GM21526 (cell line): ENCODE results near the gene FAM89B.
A peak's percentile ranks its signal among the peaks of the same experiment; 100 is the strongest.

Experiments
- ATAC-seq: cut with Tn5 transposase; IDR thresholded peaks from one replicate; pipeline ENCODE4 v1.9.1; 2021; ENCODE audit warnings: moderate library complexity; ENCODE audit not compliant: unreplicated experiment, low FRiP score

FAM89B gene

GRCh38 chr11:65609229-65609628, 36.9 kb downstream of the FAM89B start:
- ATAC-seq, result no peak

DNA sequence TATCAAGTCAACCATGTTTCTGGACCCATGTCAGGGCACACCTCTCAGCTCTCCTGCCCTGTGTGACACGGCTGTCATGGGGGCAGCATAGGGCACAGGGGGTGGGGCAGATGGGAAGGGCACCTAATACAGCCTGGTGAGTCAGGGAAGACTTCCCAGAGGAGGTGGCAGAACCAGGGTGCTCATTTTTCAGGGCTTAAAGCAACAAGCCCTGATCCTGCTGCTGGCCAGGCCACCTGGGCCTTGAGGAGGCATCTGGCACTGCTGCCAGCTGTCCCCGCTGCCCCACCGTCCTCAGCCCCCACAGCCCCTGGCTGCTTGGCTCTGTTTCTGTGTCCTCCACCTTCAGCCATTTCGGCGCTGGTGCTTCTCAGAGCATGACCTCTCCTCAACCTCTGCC, 37.3 kb downstream of the FAM89B start:
- ATAC-seq, result no peak

DNA sequence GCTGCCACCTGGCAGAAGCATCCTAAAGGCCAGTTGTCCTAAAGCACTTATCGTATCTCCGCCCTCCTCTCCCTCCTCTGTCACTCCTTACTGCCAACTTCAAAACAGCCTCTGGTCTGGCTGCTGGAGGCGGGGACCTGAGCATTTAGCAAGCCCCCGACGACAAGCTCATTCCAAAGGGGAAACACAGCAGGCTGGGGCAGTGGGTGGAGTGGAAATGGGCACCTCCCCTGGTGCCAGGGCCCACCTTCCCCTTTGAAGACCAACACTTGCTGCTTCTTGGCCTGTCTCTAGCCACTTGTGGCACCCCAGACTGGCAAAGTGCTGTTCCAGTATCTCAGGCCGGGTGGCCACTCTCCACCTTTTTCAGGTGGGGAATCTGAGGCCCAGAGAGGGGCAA, 38.1 kb downstream of the FAM89B start:
- ATAC-seq, result no peak

DNA sequence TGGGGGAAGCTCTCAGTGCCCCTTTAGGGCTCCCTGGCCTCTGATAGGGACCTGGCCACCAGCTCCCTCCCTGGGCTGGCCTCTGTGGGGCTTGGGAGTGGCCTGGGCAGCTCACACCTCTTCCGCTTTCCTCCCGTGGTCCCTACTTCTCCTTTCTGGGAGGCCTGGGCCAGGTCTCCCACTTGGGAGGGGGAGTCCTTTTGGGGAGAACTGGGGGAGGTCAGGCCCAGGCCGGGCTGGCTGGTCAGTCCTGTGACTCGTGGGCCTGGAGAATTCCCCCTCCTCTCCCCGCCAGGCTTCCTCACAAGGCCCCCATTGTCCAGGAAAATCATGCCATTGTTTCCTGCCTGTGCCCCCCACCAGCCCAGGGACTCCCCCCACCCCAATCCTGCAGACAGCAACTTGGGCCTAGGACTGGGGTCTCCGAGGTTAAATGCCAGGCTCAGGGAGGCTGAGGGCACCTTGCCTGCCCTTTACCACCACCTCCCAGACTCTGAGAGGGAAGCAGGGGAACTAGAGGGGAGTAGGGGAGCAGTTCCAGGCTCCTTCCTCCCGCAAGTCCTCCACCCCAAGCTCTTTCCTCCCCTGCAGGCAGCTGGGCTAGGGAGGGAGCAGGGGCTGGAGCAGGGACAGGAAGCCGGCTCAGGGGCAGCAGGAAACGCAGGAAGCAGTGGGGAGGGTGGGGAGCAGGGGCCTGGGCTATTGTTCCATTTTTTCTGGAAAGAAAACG, 38.9 kb downstream of the FAM89B start:
- no peak for ATAC-seq

- no peak for ATAC-seq
Measured at GRCh38 chr11:65611758-65612603, 39.6 kb downstream of the FAM89B start.

- no peak for ATAC-seq
Measured at GRCh38 chr11:65612691-65613090, 40.4 kb downstream of the FAM89B start.

DNA sequence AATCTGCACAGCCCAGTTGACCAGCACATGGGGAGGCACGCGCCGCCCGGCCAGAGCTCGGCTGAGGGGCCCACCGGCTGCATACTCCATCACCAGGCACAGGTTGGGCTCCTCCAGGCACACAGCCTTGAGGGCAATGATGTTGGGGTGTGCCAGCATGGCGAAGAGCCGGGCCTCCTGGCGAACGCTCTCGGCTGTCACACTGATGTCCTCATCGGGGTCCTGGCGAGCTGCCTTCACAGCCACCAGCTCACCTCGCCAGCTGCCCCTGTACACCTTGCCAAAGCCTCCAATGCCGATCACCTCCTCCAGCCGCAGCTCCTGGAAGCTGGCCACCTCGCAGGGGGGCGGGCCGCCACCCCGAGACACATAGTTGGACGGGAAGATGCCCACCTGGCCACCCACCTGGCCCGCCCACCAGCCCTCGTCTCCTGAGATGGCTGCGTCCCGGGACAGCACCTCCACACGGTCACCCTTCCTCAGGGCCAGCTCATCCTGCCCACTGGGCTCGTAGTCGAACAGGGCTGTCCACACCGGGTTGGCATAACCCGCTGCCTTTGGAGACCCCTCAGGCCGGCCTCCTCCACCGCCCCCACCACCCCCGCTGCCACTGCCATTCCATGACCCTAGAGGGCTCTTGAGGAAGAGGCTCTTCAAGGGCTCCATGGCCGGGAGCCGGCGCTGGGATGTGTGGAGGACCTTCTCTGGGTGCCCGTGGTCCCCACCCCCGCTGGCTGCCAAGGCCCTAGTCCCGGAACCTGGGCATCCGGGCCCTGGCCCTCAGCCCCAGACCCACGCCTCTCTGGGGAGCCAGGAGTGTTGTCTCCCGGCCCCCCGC, 41.0 kb downstream of the FAM89B start:
- ATAC-seq, result no peak

DNA sequence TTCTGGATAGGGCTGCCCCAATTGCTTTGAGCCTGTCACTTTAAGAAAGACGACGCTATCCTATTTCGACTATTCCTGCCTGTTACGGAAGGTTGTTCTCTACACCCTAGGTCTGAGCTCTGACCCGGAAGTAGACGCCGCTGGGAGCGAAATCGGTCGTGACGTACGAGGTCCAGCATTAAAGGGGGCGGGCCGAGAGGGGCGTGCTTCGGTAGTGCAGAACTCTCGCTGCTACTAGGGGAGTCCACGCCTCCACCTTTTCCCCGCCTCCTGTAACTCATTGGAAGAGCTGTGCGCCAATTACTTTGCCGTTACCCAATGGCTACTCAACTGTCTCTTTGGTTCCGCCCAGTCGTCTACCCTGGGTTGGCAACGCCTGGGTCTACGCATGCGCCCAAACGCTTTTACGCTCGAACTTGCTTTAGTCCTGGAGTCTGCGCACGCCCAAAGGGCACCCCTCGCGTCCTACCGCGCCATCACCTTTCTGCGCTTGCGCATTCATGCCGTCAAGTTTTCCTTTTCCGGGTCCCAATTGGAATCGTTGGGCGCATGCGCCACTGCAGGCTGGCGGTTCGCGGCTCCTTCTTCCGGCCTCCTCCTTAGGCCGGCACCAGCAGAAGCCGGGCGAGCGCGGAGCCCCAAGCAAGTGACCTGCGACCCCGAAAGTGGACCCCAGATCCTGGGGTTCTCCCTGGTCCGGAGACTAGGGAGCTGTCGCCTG, 43.1 kb downstream of the FAM89B start, which contains the start of gene PCNX3:
Gene PCNX3 (plus strand): TSS at position 548 of the 721 bp plus-strand sequence. CDS start 536 bp downstream, outside the sequence.
- ATAC-seq, result peak; percentile 68

GRCh38 chr11:65615950-65616574, 43.7 kb downstream of the FAM89B start:
- ATAC-seq, result peak; percentile 1

DNA sequence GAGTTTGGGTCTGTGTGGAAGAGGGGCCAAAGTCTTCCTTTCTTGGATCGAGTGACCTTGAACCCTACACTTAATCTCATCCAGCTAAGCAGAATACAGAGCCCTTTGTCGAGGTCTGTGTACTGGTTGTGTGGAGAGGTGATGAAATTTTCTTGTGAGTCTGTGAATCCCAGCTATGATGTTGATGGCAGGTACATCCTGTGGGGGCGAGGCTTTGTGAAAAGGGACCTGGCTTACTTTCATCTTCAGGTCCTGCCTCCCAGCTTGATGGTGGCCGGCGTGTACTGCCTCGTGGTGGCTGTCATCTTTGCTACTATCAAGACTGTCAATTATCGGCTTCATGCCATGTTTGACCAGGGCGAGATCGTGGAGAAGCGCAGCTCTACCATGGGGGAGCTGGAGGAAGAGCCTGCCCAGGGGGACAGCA, 44.2 kb downstream of the FAM89B start:
- ATAC-seq, result no peak

- no peak for ATAC-seq
Measured at GRCh38 chr11:65617136-65617850, 45.0 kb downstream of the FAM89B start.

DNA sequence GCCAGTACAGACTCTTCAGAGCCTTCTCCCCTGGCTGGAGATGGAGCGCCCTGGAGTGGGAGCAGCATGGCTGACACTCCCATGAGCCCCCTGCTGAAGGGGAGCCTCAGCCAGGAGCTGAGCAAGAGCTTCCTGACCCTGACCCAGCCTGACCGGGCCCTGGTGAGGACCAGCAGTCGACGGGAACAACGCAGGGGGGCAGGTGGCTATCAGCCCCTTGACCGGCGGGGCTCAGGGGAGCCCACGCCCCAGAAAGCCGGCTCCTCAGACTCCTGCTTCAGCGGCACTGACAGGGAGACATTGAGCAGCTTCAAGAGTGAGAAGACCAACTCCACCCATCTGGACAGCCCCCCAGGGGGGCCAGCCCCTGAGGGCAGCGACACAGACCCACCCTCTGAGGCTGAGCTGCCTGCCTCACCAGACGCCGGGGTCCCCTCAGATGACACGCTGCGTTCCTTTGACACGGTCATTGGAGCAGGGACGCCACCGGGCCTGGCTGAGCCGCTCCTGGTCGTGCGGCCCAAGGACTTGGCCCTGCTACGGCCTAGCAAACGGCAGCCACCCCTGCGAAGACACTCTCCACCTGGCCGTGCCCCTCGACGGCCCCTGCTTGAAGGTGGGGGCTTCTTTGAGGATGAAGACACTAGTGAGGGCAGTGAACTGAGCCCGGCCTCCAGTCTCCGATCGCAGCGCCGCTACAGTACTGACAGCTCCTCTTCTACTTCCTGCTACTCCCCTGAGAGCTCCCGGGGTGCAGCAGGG, 45.8 kb downstream of the FAM89B start:
- no peak for ATAC-seq

GRCh38 chr11:65618763-65619162, 46.4 kb downstream of the FAM89B start:
- ATAC-seq, result no peak

DNA sequence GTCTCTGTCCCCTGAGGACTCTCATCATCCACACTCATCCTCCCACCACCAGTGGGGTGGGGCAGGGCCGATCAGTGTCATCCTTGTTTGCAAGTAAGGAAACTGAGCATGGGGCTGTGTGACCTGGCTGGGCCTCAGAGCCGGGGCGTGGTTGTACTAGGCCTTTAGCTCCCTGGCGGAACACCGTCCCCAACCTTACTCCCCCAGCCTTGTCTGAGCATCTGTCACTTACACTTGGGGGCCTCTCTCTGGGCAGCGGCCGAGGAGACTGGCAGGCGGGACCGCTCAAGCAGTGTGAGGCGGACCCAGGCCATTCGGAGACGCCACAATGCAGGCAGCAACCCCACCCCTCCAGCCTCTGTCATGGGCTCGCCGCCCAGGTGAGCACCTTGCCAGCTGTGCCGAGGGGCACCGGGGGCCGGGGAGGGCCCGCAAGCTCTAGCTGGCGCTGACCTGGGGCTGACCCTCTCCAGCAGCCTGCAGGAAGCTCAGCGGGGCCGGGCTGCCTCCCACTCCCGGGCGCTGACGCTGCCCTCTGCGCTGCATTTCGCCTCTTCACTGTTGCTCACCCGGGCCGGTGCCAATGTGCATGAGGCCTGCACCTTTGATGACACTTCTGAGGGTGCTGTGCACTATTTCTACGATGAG, 47.1 kb downstream of the FAM89B start:
- ATAC-seq, result no peak

- ATAC-seq, result no peak
Measured at GRCh38 chr11:65620666-65621065, 48.3 kb downstream of the FAM89B start.

DNA sequence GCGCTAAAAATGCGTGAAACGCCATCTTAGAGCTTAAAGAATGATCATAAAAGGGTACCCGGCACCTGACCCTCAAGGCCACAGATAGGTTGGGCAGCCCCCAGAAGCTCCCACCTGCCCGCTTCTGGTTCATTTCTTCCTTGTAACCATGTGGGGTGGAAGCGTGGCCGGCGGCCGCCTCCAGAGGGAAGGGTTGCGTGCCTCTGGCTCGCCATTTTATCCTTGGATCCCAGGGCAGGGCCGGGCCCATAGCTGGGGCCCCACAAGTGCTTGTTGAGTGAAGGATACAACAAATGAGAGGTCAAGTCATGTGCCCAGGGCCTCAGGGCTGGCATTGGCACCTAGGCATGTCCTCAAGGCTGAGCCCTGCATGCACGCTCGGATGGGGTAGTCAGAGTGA, 49.1 kb downstream of the FAM89B start:
- no peak for ATAC-seq

- ATAC-seq, result no peak
Measured at GRCh38 chr11:65622011-65622410, 49.7 kb downstream of the FAM89B start.

DNA sequence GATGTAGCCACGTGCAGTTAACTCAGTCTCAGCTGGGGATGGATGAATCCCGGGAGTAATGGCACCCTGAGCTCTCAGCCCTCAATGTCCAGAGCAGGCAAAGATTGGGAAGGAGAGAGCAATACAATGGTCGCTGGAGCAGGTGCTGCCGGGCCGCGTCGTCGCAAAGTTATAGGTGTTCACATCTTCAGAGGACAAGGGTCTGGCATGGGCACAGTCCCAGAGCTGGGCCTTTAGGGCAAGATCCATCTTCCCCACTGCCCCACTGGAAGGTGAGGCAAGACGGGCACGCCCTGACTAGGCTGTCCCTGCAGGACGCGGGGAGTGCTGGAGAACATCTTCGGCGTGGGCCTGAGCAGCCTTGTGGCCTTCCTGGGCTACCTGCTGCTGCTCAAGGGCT, 50.8 kb downstream of the FAM89B start:
- ATAC-seq, result no peak
